HG02763 (cell line): ENCODE results near the gene CDH8.
"Not testable (repeated sequence)": the region's sequence is repeated elsewhere in the genome, so short reads cannot be mapped to it uniquely, and the experiment has no call there.

ENCODE experiments used
- ATAC-seq: cut with Tn5 transposase; IDR thresholded peaks from one replicate; pipeline ENCODE4 v1.9.1; 2021; ENCODE audit warnings: mild to moderate bottlenecking, moderate library complexity; ENCODE audit not compliant: unreplicated experiment

Gene CDH8

GRCh38 chr16:61871837-61872777 lies 164.1 kb downstream of the CDH8 start:
- ATAC-seq = no peak

GRCh38 chr16:61862221-61863155 lies 173.8 kb downstream of the CDH8 start:
- no peak for ATAC-seq

DNA sequence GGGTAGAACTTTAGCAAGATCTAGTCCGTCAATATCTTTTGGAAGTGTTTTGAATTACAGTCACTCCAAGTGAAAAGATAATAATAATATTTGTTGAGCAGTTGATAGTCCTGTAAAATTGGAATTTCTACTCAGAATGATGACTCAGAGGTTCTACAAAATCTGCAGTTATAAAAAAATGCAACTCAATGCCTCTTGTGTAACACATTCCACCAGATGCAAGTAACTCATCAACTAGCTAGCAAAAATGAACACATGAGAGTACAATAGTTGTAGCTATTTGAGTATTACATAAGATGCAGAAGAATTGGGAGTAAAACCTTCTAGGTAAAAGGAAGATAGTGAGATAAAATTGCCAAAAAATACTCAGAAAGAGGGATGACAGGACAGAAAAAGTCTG lies 177.2 kb downstream of the CDH8 start:
- no peak for ATAC-seq

GRCh38 chr16:61842666-61843065 lies 193.6 kb downstream of the CDH8 start:
- no peak for ATAC-seq

DNA sequence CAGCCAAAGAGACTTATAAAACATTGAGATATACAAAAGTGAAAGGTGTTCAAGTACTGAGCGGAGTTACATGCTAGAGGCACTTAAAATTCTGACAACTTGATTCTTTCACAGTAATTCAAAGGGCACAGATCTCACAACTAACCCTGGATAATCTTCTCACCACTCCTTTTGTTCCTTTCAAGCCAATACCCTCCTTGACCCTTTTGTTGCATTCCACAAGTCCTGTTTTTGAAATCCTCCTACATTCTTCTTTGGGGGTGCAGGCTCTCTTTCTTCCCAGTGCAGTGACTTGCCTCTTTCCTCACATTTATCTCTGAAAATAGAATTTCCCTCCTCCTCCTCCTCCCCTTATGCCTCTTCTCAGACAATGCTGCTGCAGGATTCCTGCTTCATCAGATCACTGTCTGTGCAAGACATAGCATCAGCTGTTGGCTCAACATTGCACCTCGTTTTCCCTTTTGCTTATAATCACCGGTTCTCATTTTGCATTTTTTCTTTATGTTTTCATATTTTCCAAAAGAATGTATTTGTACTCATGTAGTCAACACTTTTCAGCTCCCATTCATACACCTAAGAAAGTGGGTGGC lies 199.3 kb downstream of the CDH8 start:
- ATAC-seq = no peak

GRCh38 chr16:61834082-61834481 lies 202.2 kb downstream of the CDH8 start:
- no peak for ATAC-seq

GRCh38 chr16:61831351-61831917 lies 204.8 kb downstream of the CDH8 start:
- no peak for ATAC-seq

GRCh38 chr16:61829631-61830030 lies 206.6 kb downstream of the CDH8 start:
- no peak for ATAC-seq

DNA sequence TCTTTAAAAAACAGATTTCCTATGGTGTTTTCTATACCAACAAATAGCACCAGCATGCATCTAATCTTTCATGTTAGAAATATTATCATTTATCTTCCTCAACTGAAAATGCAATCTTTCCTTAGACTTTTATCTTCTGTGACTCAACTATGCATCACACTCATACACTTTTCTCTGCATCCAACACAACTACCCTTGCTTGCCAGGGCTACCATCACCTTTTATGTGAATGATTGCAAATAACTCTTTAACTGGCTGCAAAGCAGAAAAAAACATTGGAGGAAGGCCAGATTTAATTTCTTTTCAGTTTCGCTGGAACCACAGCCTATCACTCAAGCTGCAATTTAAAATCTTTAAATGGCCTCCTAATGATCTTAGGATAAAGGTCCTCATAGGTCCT lies 212.9 kb downstream of the CDH8 start:
- no peak for ATAC-seq

DNA sequence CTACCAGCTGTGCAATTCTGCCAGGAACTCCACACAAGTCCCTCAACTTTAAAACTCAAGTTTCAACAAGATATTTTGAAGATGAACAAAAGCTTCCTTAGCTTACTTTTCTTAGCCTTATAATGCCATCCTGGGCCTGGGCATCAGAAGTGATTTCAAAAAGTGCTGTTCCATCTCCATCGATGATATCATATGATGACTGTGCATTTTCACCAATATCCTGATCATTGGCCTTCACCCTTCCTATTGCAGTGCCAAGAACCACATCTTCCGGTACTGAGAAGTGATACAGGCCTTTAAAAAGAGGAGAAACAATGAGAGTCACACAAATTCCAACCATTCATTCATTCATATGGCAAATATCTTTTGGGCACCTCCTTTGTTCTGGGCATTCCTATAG lies 215.4 kb downstream of the CDH8 start:
- ATAC-seq = no peak

DNA sequence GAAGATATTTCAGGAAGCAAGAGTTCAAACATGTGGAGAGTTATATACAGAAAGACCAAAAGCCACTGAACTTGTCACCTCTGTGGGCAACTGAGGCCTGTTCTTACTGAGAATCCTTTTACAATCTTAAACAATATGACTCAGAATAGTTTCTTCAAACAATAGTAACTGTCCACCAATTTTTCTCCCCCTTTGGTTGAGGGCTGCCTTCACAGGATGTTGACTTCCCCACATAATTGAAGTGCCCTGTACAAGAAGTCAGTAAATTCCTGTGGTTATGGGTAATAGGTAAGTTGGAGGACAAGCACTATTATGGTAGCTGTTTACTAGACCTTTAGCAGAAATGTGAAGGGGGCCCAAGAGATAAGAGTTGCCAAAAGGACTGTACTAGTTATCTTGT lies 215.8 kb downstream of the CDH8 start:
- ATAC-seq = no peak

- no peak for ATAC-seq
Observed at GRCh38 chr16:61818850-61819249, 217.4 kb downstream of the CDH8 start.

- ATAC-seq = no peak
Observed at GRCh38 chr16:61817583-61818278, 218.5 kb downstream of the CDH8 start.

- no peak for ATAC-seq
Observed at GRCh38 chr16:61814726-61815347, 221.4 kb downstream of the CDH8 start.

DNA sequence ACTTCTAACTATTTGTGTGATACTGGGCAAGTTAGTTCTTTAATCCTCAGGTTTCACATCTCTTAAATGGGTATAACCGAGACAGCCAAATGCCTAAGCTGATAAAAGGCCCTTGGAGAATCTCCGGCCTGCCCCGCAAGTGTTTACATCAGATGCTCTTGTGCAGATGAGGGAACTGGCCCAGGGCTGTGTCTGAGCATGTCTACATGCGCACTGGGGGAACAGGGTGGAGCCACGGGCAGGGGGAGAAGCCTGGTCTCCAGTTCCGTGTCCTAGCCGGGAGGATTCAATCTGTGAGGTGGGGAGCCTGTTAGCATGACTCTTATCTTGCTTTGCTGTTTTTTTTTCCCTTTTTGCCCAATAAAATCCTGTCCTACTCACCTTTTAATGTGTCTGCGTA lies 222.9 kb downstream of the CDH8 start:
- no peak for ATAC-seq

- no peak for ATAC-seq
Observed at GRCh38 chr16:61812251-61812650, 224.0 kb downstream of the CDH8 start.

- no peak for ATAC-seq
Observed at GRCh38 chr16:61807551-61807950, 228.7 kb downstream of the CDH8 start.

GRCh38 chr16:61801217-61801616 lies 235.0 kb downstream of the CDH8 start:
- ATAC-seq = not testable (repeated sequence)

GRCh38 chr16:61798741-61799140 lies 237.5 kb downstream of the CDH8 start:
- ATAC-seq = no peak

GRCh38 chr16:61797961-61798507 lies 238.2 kb downstream of the CDH8 start:
- no peak for ATAC-seq
